ENCODE results near the gene LCN15.
"Not testable (repeated sequence)": the region's sequence is repeated elsewhere in the genome, so short reads cannot be mapped to it uniquely, and the experiment has no call there.

LCN15 gene

GRCh38 chr9:136755302-136756133 is 8.8 kb downstream of the LCN15 start:
- DNase-seq (ENCODE audit: low read depth), result not testable (repeated sequence)

GRCh38 chr9:136754626-136755301 is 9.6 kb downstream of the LCN15 start:
- no peak for DNase-seq (ENCODE audit: low read depth)

DNA sequence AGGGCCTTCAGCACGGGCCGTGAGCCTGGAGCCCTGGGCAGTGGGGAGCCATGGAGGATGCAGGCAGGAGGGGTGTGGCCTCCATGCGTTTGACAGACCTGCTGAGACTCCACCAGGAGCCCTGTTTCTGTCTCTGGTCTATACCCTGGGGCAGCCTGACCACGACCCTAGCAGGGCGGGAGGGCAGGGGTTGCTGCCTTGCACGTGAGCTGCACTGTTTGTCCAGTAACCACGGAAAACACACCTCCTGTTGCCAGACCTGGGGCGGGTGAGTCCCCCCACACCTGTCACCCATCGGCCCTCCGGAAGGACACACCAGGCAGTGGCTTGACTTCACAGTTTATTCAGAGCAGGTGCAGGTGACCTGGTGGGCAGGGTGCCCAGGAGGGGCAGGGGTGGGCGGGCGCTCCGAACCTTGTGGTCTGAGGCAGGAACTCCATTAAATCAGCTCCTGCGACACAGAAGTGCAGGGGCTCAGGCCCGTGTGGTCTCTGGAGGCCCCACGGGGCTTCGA is 10.2 kb downstream of the LCN15 start:
- DNase-seq (ENCODE audit: low read depth), result no peak

GRCh38 chr9:136753371-136754058 is 10.8 kb downstream of the LCN15 start:
- DNase-seq (ENCODE audit: low read depth), result no peak

DNA sequence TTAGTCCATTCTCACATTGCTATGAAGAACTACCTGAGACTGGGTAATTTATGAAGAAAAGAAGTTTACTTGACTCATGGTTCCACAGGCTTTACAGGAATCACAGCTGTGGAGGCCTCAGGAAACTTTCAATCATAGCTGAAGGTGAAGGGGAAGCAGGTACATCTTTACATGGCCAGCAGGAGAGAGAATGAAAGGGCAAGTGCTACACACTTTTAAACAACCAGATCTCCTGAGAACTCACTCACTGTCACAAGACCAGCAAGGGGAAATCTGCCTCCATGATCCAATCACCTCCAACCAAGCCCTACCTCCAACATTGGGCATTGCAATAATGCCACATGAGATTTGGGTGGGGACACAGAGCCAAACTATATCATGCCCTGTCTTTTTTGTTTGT is 12.5 kb downstream of the LCN15 start:
- DNase-seq (ENCODE audit: low read depth), result no peak

DNA sequence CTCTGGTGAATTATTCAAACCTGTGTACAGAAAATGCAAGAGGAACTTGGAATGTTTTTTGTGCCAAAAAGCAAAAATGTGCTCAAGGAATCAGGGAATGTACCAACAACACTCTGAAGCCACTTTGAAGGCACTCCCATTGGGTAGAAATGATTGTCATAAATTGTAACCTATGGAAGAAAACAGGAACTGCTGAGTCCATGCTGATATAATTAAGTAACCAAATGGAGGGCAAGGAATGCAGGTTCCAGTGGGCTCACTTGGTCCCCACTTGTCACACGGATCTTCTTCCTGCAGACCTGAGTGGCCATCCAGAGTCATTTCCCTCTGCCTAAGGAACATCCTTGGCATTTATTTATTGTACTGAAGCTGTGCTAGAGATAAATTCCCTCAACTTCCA is 13.1 kb downstream of the LCN15 start:
- no peak for DNase-seq (ENCODE audit: low read depth)

DNA sequence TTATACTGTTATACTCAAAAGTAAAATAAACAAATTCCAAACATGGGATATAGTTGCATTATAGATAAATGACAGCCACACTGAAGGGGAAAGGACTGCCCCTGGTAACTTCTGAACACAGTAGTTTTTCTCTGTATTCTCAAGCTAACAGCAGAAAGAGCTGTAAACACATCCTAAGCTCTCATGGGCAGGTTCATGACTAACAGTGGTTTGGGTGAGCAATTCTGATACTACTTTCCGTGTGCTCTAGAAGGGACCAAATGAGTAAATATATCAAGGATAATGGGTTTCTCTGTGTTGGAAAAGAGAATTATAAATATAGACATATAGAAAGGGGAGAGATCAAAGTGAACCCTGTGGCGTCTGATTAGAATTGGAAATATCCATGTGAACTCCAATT is 13.8 kb downstream of the LCN15 start:
- no peak for DNase-seq (ENCODE audit: low read depth)

DNA sequence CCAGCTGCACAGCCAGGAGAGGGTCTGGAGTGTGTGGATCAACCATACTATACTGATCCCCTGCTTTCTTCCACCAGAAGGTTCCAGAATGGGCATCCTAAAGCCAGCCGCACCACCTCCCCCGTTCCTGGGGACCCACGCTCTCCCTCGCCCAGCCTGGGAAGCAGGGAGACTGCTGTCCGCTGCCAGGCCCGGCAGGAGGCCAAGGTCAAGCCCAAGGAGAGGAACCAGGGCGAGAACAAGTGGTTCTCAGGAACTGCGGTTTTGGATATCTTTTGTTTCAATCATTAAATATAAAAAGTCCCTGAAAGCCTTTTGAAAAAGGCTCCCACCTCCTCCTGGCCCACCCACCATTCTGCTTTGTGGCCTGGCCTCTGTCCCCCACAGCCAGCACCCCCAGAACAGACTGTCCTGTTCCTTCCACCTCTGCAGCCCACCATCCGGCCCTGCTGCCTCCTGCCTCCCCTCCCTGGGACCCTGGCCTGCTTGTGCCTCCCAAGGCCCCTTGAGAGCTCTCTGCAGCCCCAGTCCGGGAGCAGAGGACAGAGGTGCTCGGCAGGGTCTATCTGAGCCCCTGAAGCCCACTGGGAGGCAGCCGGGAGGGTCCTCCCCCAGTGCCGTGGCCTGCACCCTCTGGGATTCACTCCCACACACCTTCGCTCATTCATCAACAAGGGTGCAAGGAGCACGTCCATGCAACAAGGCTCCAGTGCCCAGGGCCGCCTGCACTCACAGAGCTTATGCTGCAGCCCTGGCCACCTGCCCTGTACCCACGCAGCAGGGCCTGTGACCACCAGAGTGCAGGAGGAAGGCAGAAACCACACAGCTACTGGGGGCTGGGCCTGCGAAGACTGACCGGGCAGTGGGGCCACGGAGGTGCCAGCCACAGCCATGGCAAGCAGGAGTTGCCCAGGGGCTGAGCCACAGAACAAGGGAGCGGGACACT is 15.4 kb downstream of the LCN15 start:
- DNase-seq (ENCODE audit: low read depth), result no peak

DNA sequence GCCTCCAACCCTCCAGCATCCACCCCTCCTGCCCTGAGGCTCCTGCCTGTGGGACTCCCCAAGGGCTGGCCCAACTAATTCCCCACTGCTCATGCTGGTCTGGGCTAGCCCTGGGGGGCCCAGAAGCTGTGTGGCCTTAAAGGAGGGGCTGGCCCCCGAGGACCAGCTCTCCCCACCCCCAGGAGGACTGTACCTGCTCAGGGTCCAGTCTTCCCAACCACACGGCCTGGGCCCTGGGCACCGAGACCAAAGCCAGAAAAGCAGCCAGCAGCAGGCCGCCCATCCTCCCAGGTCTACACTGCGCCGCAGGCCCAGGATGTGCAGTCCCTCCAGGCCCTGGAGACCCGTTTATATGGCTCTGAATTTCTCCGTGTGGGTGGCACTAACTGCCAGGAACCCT is 16.1 kb downstream of the LCN15 start, which contains the start of gene LCN6:
LCN6 (minus strand) TSS at position 325 of the 400 bp plus-strand sequence; CDS start at position 283, 42 bp downstream.
- no peak for DNase-seq (ENCODE audit: low read depth)

GRCh38 chr9:136747161-136748060 is 16.9 kb downstream of the LCN15 start:
- no peak for DNase-seq (ENCODE audit: low read depth)

- DNase-seq (ENCODE audit: low read depth), result no peak
Observed at GRCh38 chr9:136746621-136747020, 17.7 kb downstream of the LCN15 start.

DNA sequence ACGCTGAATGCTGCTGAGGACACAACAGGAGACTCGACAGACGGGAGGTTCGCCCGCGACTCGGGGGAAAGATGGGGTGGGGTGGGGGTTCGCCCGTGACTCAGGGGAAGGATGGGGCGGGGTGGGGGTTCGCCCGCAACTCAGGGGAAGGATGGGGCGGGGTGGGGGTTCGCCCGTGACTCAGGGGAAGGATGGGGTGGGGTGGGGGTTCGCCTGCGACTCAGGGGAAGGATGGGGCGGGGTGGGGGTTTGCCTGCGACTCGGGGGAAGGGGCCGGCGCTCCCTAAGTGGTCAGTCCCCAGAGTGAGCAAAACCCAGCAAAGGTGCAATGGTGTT is 18.2 kb downstream of the LCN15 start:
- DNase-seq (ENCODE audit: low read depth), result no peak

DNA sequence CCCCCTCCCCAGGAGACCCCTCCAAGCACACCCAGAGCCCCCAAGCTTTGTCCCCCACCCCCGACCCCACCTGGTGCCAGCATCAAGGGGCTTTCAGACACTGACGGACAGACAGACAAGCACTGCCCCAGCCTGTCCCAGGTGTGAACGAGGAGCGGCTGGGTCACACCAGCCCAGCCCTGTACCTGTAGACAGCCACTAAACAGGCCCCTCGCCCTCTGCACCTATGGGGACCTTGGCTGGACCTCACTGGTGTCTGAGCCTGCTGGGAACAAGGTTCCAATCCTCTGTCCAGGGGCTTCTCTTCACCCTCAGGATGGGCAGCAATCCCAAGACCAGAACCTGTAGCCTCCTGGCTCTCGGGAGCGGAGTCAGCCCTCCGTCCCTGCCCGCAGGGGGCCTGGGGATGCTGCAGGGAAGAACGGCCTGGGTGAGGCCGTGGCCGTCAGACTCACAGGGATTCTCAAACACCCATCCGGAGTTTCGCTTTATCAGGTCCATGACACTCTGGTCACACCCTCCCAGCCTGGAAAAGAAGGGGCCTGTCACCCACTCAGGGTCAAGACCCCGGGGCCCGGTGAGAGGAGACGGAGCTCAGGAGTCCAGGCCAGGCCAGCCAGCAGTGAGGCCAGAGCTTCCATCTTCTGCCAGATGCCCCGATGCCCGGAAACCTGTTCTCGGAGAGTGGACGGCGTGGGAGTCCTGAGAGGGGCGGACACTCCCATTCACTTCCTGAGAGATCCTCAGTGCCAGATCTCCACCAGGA is 18.7 kb downstream of the LCN15 start:
- DNase-seq (ENCODE audit: low read depth), result no peak

- DNase-seq (ENCODE audit: low read depth), result no peak
Observed at GRCh38 chr9:136744773-136745172, 19.5 kb downstream of the LCN15 start.

DNA sequence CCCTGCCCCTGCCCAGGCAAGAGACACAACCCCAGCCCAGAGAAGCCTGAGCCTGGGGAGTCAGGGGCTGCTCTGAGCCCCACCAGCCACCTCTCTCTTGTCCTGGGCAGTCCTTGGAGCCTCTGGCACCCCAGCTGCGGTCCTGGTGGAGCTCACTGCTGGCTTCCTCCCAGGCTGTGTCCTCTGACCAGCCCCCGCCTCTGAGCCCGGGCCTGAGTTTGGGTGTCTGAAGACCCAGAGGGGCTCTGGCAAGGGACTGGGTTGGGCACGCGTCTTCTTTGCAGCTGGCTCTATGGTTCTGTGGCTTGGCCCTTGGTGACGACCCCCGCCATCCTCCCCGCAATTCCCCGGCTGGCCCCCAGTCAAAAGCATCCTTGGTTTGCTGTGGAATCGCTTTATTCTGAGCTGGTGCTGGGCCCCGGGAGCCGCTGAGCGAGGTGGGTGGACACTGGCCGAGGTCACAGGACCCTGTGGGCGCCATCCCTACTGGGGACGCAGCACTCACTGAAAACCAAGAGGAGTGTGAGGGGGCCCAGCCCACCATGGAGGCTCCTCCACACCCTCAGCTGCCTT is 20.6 kb downstream of the LCN15 start:
- DNase-seq (ENCODE audit: low read depth), result no peak

- DNase-seq (ENCODE audit: low read depth), result no peak
Observed at GRCh38 chr9:136742591-136743391, 21.5 kb downstream of the LCN15 start, which contains the start of gene LCN10. Gene LCN10 (minus strand): TSS chr9:136742940. CDS start chr9:136742903, 37 bp downstream.

GRCh38 chr9:136741883-136742571 is 22.3 kb downstream of the LCN15 start:
- no peak for DNase-seq (ENCODE audit: low read depth)
